OCI-LY7 (cell line): ENCODE data around the gene THG1L.

ENCODE experiments used
- CTCF ChIP-seq: fragments of 200-600 bp; sonication (generic); conservative IDR thresholded peaks from 2 replicates; pipeline ENCODE4 v1.5.1; 2014; ENCODE audit warnings: mild to moderate bottlenecking, antibody characterized with exemption, low read length, moderate library complexity, mixed read lengths
- EZH2phosphoT487 ChIP-seq: fragments of 200-600 bp; sonication (generic); IDR thresholded peaks from 2 replicates; pipeline ENCODE4 v1.6.1; 2018; ENCODE audit warnings: low read depth, borderline replicate concordance, mild to moderate bottlenecking, mixed run types, antibody characterized with exemption, low read length, moderate library complexity, mixed read lengths

GRCh38 chr5:157747173-157747740 lies 16.0 kb downstream of the THG1L start:
- TF ChIP-seq CTCF (no peak), EZH2phosphoT487 (no peak)
